Loucy (cell line): ENCODE data around the gene CSRP1.

Experiments
- H2AFZ ChIP-seq: fragments of 200-600 bp; sonication (generic); 2 replicates; pipeline ENCODE4 v1.6.0; 2016; ENCODE audit warnings: antibody characterized with exemption, mild to moderate bottlenecking, low read length, moderate library complexity
- H3F3A ChIP-seq: fragments of 200-600 bp; 2 replicates; pipeline ENCODE4 v1.6.0; 2016; ENCODE audit warnings: antibody characterized with exemption, low read depth, mild to moderate bottlenecking
- H3K27me3 ChIP-seq: fragments of 200-600 bp; sonication (generic); 2 replicates; pipeline ENCODE4 v1.6.1; 2014; ENCODE audit warnings: low read length, mild to moderate bottlenecking; ENCODE audit not compliant: insufficient read depth, poor library complexity, severe bottlenecking
- H3K36me3 ChIP-seq: fragments of 200-600 bp; sonication (generic); 2 replicates; pipeline ENCODE4 v1.6.1; 2016; ENCODE audit warnings: low read length; ENCODE audit not compliant: insufficient read depth
- H3K4me1 ChIP-seq: fragments of 200-600 bp; sonication (generic); 2 replicates; pipeline ENCODE4 v1.5.1; 2014; ENCODE audit warnings: low read length, mild to moderate bottlenecking; ENCODE audit not compliant: insufficient read depth, poor library complexity, severe bottlenecking
- H3K4me2 ChIP-seq: fragments of 200-600 bp; sonication (generic); 2 replicates; pipeline ENCODE4 v1.6.0; 2014; ENCODE audit warnings: antibody characterized with exemption, low read length, low read depth, mild to moderate bottlenecking; ENCODE audit not compliant: poor library complexity, severe bottlenecking
- H3K4me3 ChIP-seq: fragments of 200-600 bp; sonication (generic); 2 replicates; pipeline ENCODE4 v1.5.1; 2014; ENCODE audit warnings: low read length, mild to moderate bottlenecking, mixed read lengths; ENCODE audit not compliant: poor library complexity, severe bottlenecking
- H3K79me2 ChIP-seq: fragments of 200-600 bp; sonication (generic); 2 replicates; pipeline ENCODE4 v1.6.1; 2014; ENCODE audit warnings: low read length; ENCODE audit not compliant: insufficient read depth
- H3K9ac ChIP-seq: fragments of 200-600 bp; sonication (generic); 2 replicates; pipeline ENCODE4 v1.6.0; 2014; ENCODE audit warnings: mild to moderate bottlenecking, low read depth, low read length, moderate library complexity; ENCODE audit not compliant: poor library complexity, severe bottlenecking
- H3K9me2 ChIP-seq: fragments of 200-600 bp; sonication (generic); replicated peaks from 2 replicates; pipeline ENCODE4 v1.6.1; 2016; ENCODE audit warnings: low read depth, low read length, mixed read lengths
- H3K9me3 ChIP-seq: fragments of 200-600 bp; sonication (generic); 2 replicates; pipeline ENCODE4 v1.6.1; 2014; ENCODE audit warnings: mild to moderate bottlenecking, antibody characterized with exemption, low read length, low read depth; ENCODE audit not compliant: insufficient read depth
- H4K20me1 ChIP-seq: fragments of 200-600 bp; sonication (generic); 2 replicates; pipeline ENCODE4 v1.6.0; 2014; ENCODE audit warnings: antibody characterized with exemption, low read length, mild to moderate bottlenecking; ENCODE audit not compliant: insufficient read depth, poor library complexity, severe bottlenecking
- EZH2phosphoT487 ChIP-seq: fragments of 200-600 bp; IDR thresholded peaks from 2 replicates; pipeline ENCODE4 v1.6.1; 2018; ENCODE audit warnings: antibody characterized with exemption, mild to moderate bottlenecking, moderate library complexity, borderline replicate concordance
- TF ChIP-seq, protein P1 (sequence below): fragments of 200-600 bp; sonication (generic); conservative IDR thresholded peaks from 2 replicates; pipeline ENCODE4 v1.5.1; 2014; ENCODE audit warnings: mild to moderate bottlenecking, antibody characterized with exemption, low read length

The CSRP1 gene

DNA sequence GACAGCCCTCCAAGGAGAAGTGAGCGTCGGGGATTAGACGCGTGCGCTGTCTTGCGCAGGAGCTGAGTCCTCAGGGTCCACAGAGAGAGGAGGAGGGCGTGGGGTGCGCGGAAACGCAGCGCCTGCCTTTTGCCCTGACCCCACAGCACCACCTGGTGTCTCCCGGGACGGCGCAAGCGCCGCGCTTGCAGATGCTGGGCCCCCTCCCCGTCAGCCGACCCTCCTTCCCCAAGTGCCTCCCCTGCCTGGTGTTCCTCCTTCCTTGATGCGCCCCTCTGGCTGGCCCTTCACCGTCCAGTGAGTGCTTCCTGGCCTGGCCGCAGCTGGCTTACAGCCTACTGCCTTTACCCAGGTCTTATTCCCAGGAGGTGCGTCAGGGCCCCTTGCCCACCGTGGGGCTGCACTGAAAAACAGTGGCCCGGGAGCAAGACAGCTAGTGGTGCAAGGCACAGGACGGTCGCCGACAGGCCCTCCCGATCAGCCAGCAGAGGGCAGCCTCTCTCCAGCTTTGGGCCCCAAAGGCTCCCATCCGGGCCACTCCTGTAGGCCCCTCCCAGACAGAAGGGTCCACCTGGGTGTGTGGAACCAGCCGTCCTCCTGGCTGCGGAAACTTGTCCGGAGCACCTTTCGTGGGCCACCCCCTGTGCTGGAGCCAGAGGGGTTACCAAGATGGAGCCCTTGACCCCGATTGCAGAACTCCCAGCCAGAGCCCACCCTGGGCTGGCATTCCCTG lies 25.0 kb downstream of the CSRP1 start:
- no peak for TF ChIP-seq EZH2phosphoT487
- TF ChIP-seq, protein P1, sequence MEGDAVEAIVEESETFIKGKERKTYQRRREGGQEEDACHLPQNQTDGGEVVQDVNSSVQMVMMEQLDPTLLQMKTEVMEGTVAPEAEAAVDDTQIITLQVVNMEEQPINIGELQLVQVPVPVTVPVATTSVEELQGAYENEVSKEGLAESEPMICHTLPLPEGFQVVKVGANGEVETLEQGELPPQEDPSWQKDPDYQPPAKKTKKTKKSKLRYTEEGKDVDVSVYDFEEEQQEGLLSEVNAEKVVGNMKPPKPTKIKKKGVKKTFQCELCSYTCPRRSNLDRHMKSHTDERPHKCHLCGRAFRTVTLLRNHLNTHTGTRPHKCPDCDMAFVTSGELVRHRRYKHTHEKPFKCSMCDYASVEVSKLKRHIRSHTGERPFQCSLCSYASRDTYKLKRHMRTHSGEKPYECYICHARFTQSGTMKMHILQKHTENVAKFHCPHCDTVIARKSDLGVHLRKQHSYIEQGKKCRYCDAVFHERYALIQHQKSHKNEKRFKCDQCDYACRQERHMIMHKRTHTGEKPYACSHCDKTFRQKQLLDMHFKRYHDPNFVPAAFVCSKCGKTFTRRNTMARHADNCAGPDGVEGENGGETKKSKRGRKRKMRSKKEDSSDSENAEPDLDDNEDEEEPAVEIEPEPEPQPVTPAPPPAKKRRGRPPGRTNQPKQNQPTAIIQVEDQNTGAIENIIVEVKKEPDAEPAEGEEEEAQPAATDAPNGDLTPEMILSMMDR = peak; percentile 79
- H3K36me3 ChIP-seq = peaks cover 36% of the 10 kb centered on the region; the same call in 1 of the 2 replicates
- H3K79me2 ChIP-seq = no peaks in the 10 kb centered on the region
- peaks cover 8% of the 10 kb centered on the region for H3K4me1 ChIP-seq
- no peaks in the 10 kb centered on the region for H3K9me2 ChIP-seq
- no peak overlapping the region for H2AFZ ChIP-seq
- no peaks in the 10 kb centered on the region for H3K9me3 ChIP-seq
- no peak overlapping the region for H3K4me3 ChIP-seq
- no peak overlapping the region for H3K9ac ChIP-seq
- H3K27me3 ChIP-seq = no peaks in the 10 kb centered on the region
- H3F3A ChIP-seq = no peaks in the 10 kb centered on the region
- H3K4me2 ChIP-seq = no peak overlapping the region
- H4K20me1 ChIP-seq = no peaks in the 10 kb centered on the region

DNA sequence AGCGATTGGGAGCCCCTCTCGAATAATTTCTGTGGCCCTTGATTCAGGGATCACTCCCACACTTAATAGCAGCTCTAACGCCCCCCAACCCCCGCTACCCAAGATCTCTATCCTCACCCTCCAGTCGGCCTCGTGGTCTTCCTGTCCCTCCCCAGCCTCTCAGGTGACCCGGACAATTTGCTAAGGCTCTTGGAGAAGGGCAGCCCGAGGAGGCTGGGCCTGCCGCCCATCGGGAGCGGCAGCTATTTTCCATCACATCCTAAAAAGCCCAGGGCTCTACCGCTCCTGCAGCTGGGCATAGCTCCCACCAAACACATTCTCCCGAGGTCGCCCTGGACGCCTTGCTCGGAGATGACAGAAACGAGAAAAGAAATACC lies 25.9 kb downstream of the CSRP1 start:
- H3K79me2 ChIP-seq = no peaks in the 10 kb centered on the region
- TF ChIP-seq EZH2phosphoT487 = no peak
- TF ChIP-seq, protein P1 = no peak
- no peaks in the 10 kb centered on the region for H3F3A ChIP-seq
- H3K27me3 ChIP-seq = no peaks in the 10 kb centered on the region
- no peak overlapping the region for H3K4me3 ChIP-seq
- H4K20me1 ChIP-seq = no peaks in the 10 kb centered on the region
- H3K9me2 ChIP-seq = no peaks in the 10 kb centered on the region
- H3K9me3 ChIP-seq = no peaks in the 10 kb centered on the region
- H3K36me3 ChIP-seq = peaks cover 27% of the 10 kb centered on the region; the same call in 1 of the 2 replicates
- no peak overlapping the region for H2AFZ ChIP-seq
- H3K9ac ChIP-seq = no peak overlapping the region
- H3K4me2 ChIP-seq = no peak overlapping the region
- peaks cover 3% of the 10 kb centered on the region for H3K4me1 ChIP-seq

DNA sequence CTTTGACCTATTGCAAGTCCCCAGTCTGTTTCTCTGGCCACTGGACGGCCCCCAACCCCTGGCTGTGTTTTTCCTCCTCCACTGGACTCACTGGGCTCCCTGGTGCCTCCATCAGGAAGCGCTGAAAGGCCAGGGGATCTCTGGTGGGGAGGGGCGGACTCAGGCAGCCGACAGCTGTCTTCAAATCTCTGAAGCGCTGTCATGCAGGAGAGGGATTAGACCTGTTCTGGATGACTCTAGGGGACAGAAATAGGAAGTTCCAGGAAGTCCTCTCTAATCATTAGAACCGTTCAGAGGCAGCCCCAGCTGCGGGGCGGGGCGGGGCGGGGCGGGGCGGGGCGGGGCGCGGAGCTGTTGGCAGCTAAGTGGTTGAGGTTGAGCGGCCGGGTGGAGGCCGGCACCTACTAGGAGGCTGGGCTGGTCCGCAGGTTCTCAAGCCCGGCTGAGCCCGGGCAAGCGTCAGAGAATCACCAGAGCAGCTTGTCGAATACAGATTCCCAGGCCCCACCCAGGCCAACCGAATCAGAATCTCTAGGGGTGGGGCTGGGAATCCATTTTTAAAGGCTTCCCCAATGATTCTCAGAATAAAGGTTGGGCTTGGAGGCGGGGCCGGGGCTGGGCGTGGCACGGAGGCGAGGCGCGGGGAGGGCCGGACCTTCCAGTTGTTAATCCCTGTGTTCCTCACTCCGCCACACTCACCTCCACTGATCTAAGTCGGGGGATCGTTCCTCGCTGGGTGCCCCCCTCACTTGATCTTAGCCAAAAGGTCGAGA lies 26.5 kb downstream of the CSRP1 start:
- Histone ChIP-seq H3F3A (no peaks in the 10 kb centered on the region), H3K79me2 (no peaks in the 10 kb centered on the region), H2AFZ (no peak overlapping the region), H3K4me1 (no peaks in the 10 kb centered on the region), H3K9me3 (no peaks in the 10 kb centered on the region), H3K4me2 (no peak overlapping the region), H3K27me3 (no peaks in the 10 kb centered on the region), H3K9me2 (no peaks in the 10 kb centered on the region), H4K20me1 (no peaks in the 10 kb centered on the region), H3K36me3 (peaks cover 22% of the 10 kb centered on the region; the same call in 1 of the 2 replicates), H3K9ac (no peak overlapping the region), H3K4me3 (no peak overlapping the region)
- TF ChIP-seq, protein P1 = no peak
- no peak for TF ChIP-seq EZH2phosphoT487
